ES-I3 (cell line): ENCODE data around the gene NUP210.

Experiments used
- H3K36me3 ChIP-seq: 2 replicates; pipeline ENCODE4 v1.6.1; 2013; ENCODE audit warnings: mild to moderate bottlenecking, low read length, control low read depth, moderate library complexity; ENCODE audit not compliant: insufficient read depth
- H3K4me1 ChIP-seq: 2 replicates; pipeline ENCODE4 v1.6.1; 2013; ENCODE audit warnings: mild to moderate bottlenecking, control low read depth, low read length; ENCODE audit not compliant: insufficient read depth
- H3K9ac ChIP-seq: 2 replicates; pipeline ENCODE4 v1.6.1; 2013; ENCODE audit warnings: low read depth, mild to moderate bottlenecking, low read length, moderate library complexity
- H3K9me3 ChIP-seq: 2 replicates; pipeline ENCODE4 v1.6.1; 2013; ENCODE audit warnings: mild to moderate bottlenecking, low read length, moderate library complexity; ENCODE audit not compliant: control insufficient read depth, insufficient read depth

The NUP210 gene

GRCh38 chr3:13290941-13291340, 129.2 kb downstream of the NUP210 start:
- no peaks in the 10 kb centered on the region for H3K36me3 ChIP-seq
- H3K9me3 ChIP-seq = no peaks in the 10 kb centered on the region
- no peak overlapping the region for H3K9ac ChIP-seq
- H3K4me1 ChIP-seq = peaks cover 8% of the 10 kb centered on the region

- Histone ChIP-seq H3K36me3 (no peaks in the 10 kb centered on the region), H3K4me1 (peaks cover 8% of the 10 kb centered on the region), H3K9ac (no peak overlapping the region), H3K9me3 (no peaks in the 10 kb centered on the region)
Measured at GRCh38 chr3:13289771-13290285, 130.3 kb downstream of the NUP210 start.

- Histone ChIP-seq H3K9me3 (0 out of 2 replicates have a peak, but pooled peaks cover 6% of the 10 kb centered on the region), H3K4me1 (peaks cover 8% of the 10 kb centered on the region), H3K36me3 (no peaks in the 10 kb centered on the region), H3K9ac (no peak overlapping the region)
Measured at GRCh38 chr3:13288732-13289718, 131.1 kb downstream of the NUP210 start.

GRCh38 chr3:13287833-13288232, 132.3 kb downstream of the NUP210 start:
- Histone ChIP-seq H3K9ac (no peak overlapping the region), H3K36me3 (no peaks in the 10 kb centered on the region), H3K4me1 (peaks cover 8% of the 10 kb centered on the region), H3K9me3 (0 out of 2 replicates have a peak, but pooled peaks cover 8% of the 10 kb centered on the region)

GRCh38 chr3:13286873-13287272, 133.2 kb downstream of the NUP210 start:
- Histone ChIP-seq H3K36me3 (no peaks in the 10 kb centered on the region), H3K9me3 (0 out of 2 replicates have a peak, but pooled peaks cover 8% of the 10 kb centered on the region), H3K9ac (no peak overlapping the region)

GRCh38 chr3:13285007-13285567, 135.0 kb downstream of the NUP210 start:
- no peak overlapping the region for H3K9ac ChIP-seq
- H3K36me3 ChIP-seq = no peaks in the 10 kb centered on the region
- H3K9me3 ChIP-seq = 0 out of 2 replicates have a peak, but pooled peaks cover 8% of the 10 kb centered on the region
- peaks cover 6% of the 10 kb centered on the region; the same call in 1 of the 2 replicates for H3K4me1 ChIP-seq

More at GRCh38 chr3:13286873-13287272, 133.2 kb downstream of the NUP210 start:
- H3K4me1 ChIP-seq = peaks cover 8% of the 10 kb centered on the region

GRCh38 chr3:13283877-13284264, 136.3 kb downstream of the NUP210 start:
- 0 out of 2 replicates have a peak, but pooled peaks cover 8% of the 10 kb centered on the region for H3K9me3 ChIP-seq

GRCh38 chr3:13282986-13283876, 136.9 kb downstream of the NUP210 start:
- H3K36me3 ChIP-seq = no peaks in the 10 kb centered on the region
- H3K9me3 ChIP-seq = 0 out of 2 replicates have a peak, but pooled peaks cover 8% of the 10 kb centered on the region
- peak overlapping the region; percentile 66; the same call in 1 of the 2 replicates for H3K9ac ChIP-seq
- peaks cover 8% of the 10 kb centered on the region; the same call in 1 of the 2 replicates for H3K4me1 ChIP-seq

More at GRCh38 chr3:13283877-13284264, 136.3 kb downstream of the NUP210 start:
- Histone ChIP-seq H3K36me3 (no peaks in the 10 kb centered on the region), H3K4me1 (peaks cover 6% of the 10 kb centered on the region; the same call in 1 of the 2 replicates), H3K9ac (no peak overlapping the region; the same call in 1 of the 2 replicates)

GRCh38 chr3:13282358-13282985, 137.7 kb downstream of the NUP210 start:
- Histone ChIP-seq H3K9ac (peak overlapping the region; percentile 66), H3K9me3 (0 out of 2 replicates have a peak, but pooled peaks cover 8% of the 10 kb centered on the region), H3K4me1 (peaks cover 14% of the 10 kb centered on the region), H3K36me3 (no peaks in the 10 kb centered on the region)

GRCh38 chr3:13281507-13282357, 138.4 kb downstream of the NUP210 start:
- Histone ChIP-seq H3K36me3 (no peaks in the 10 kb centered on the region), H3K4me1 (peaks cover 17% of the 10 kb centered on the region), H3K9ac (peak overlapping the region; percentile 66), H3K9me3 (0 out of 2 replicates have a peak, but pooled peaks cover 8% of the 10 kb centered on the region)

- no peaks in the 10 kb centered on the region for H3K36me3 ChIP-seq
- H3K9ac ChIP-seq = peak overlapping the region; percentile 66; the same call in 1 of the 2 replicates
- H3K4me1 ChIP-seq = peaks cover 21% of the 10 kb centered on the region
- H3K9me3 ChIP-seq = 0 out of 2 replicates have a peak, but pooled peaks cover 8% of the 10 kb centered on the region
Measured at GRCh38 chr3:13280811-13281506, 139.2 kb downstream of the NUP210 start.
